GM12878 (cell line): Measurements from ENCODE around the gene IQCH. TPM values are rescaled to one million over a fixed set of nuclear protein-coding genes. Genes with fewer than 3 reads are reported as not detected.
A peak's percentile ranks its signal among the peaks of the same experiment; 100 is the strongest.

Experiments
- ATAC-seq: fragments of 200-7000 bp; cut with Tn5 transposase; 3 replicates; pipeline ENCODE4 v1.9.1; 2020; ENCODE audit warnings: mild to moderate bottlenecking, moderate library complexity
- BruUV-seq: library from RNA; stranded (reverse); fragments of 400-500 nt; replicated peaks from 2 replicates; lab custom pipeline; 2021; lab: Mats Ljungman, UMichigan
- CTCF ChIA-PET: fragments of 300-600 bp; sonication (Branson Sonifier 250); formaldehyde crosslinking; extraction: SDS; loops from one replicate; lab custom pipeline; 2021; ENCODE audit warnings: inconsistent platforms; lab: Yijun Ruan, JAX
- POLR2A ChIA-PET: fragments of 350-600 bp; formaldehyde crosslinking; extraction: SDS; loops from one replicate; lab custom pipeline; 2021; ENCODE audit warnings: inconsistent platforms; lab: Charles Lee
- RAD21 ChIA-PET: fragments of 300-600 bp; sonication (Branson Sonifier 250); formaldehyde crosslinking; loops from one replicate; lab custom pipeline; 2023; ENCODE audit warnings: antibody characterized with exemption; ENCODE audit not compliant: unreplicated experiment; lab: Charles Lee
- SMC1A ChIA-PET: fragments of 300-600 bp; sonication (Branson Sonifier 250); formaldehyde crosslinking; loops from one replicate; lab custom pipeline; 2023; ENCODE audit not compliant: unreplicated experiment, uncharacterized antibody; lab: Charles Lee
- DNase-seq: peaks from one replicate; pipeline ENCODE4 v3.0.0-alpha.2; 2011; ENCODE audit warnings: low read depth, low spot score
- FAIRE-seq: peaks from 3 replicates; lab custom pipeline; 2011; peaks lifted over from hg19 to GRCh38; lab: Jason Lieb, UNC
- H2AFZ ChIP-seq: 2 replicates; pipeline ENCODE4 v1.6.0; 2011; ENCODE audit warnings: low read depth, low read length, control low read depth; ENCODE audit not compliant: control insufficient read depth
- H3K27ac ChIP-seq: 2 replicates; pipeline ENCODE4 v1.5.1; 2011; ENCODE audit warnings: control low read depth; ENCODE audit not compliant: control insufficient read depth, insufficient read depth
- H3K27me3 ChIP-seq, 2 experiments: replicated peaks in 1 of 2; 2 replicates each; pipeline versions ENCODE4 v1.6.0 to v1.6.1; 2011; ENCODE audit warnings: low read length in 1 of 2; ENCODE audit not compliant: control insufficient read depth in 2 of 2, insufficient read depth in 2 of 2
- H3K36me3 ChIP-seq, 2 experiments: 2 replicates each; pipeline ENCODE4 v1.5.1; 2011; ENCODE audit warnings: low read length in 1 of 2; ENCODE audit not compliant: control insufficient read depth in 2 of 2, insufficient read depth in 2 of 2
- H3K4me1 ChIP-seq: 2 replicates; pipeline ENCODE4 v1.6.1; 2011; ENCODE audit warnings: mild to moderate bottlenecking, low read length, moderate library complexity, mixed read lengths; ENCODE audit not compliant: control insufficient read depth, insufficient read depth
- H3K4me2 ChIP-seq: 2 replicates; pipeline ENCODE4 v1.6.0; 2011; ENCODE audit warnings: control low read depth; ENCODE audit not compliant: control insufficient read depth, insufficient read depth
- H3K4me3 ChIP-seq: fragments of 200-600 bp; sonication (generic); 2 replicates; pipeline ENCODE4 v1.5.1; 2016
- H3K79me2 ChIP-seq: 2 replicates; pipeline ENCODE4 v1.6.0; 2011; ENCODE audit warnings: low read length; ENCODE audit not compliant: control insufficient read depth, insufficient read depth
- H3K9ac ChIP-seq: 2 replicates; pipeline ENCODE4 v1.8.0; 2011; ENCODE audit warnings: low read length, control low read depth, mixed read lengths; ENCODE audit not compliant: control insufficient read depth, insufficient read depth
- H3K9me3 ChIP-seq: replicated peaks from 3 replicates; pipeline ENCODE4 v1.5.1; 2011; ENCODE audit warnings: mild to moderate bottlenecking, low read length; ENCODE audit not compliant: control insufficient read depth, insufficient read depth
- H4K20me1 ChIP-seq: 2 replicates; pipeline ENCODE4 v1.6.0; 2011; ENCODE audit not compliant: control insufficient read depth, insufficient read depth
- CEBPB ChIP-seq, 2 experiments: fragments of 150-350 bp in 1 of 2; IDR thresholded peaks; 2 replicates each; pipeline ENCODE4 v1.6.1; 2012 to 2014; ENCODE audit warnings: low read depth in 2 of 2, low read length in 2 of 2, borderline replicate concordance in 1 of 2, inconsistent platforms in 1 of 2
- JUNB ChIP-seq: IDR thresholded peaks from 2 replicates; pipeline ENCODE4 v1.6.1; 2016; ENCODE audit warnings: antibody characterized with exemption, mild to moderate bottlenecking
- MYB ChIP-seq: fragments of 150-350 bp; IDR thresholded peaks from 2 replicates; pipeline ENCODE4 v1.6.1; 2014; ENCODE audit warnings: mild to moderate bottlenecking, low read depth, low read length, borderline replicate concordance
- MYC ChIP-seq: IDR thresholded peaks from 2 replicates; pipeline ENCODE4 v1.6.1; 2011; ENCODE audit warnings: mild to moderate bottlenecking, low read length, moderate library complexity, inconsistent platforms; ENCODE audit not compliant: insufficient read depth, insufficient replicate concordance, insufficient read length, severe bottlenecking
- NFYA ChIP-seq: IDR thresholded peaks from 2 replicates; pipeline ENCODE4 v1.6.1; 2011; ENCODE audit warnings: low read depth, mild to moderate bottlenecking, low read length, improper control_type of control experiment, borderline replicate concordance
- PML ChIP-seq: IDR thresholded peaks from 2 replicates; pipeline ENCODE4 v1.6.1; 2012; ENCODE audit warnings: low read length, inconsistent platforms
- POLR2A ChIP-seq: IDR thresholded peaks from 2 replicates; pipeline ENCODE4 v1.6.1; 2011; ENCODE audit warnings: low read depth, mild to moderate bottlenecking, low read length
- POLR2AphosphoS2 ChIP-seq: IDR thresholded peaks from 2 replicates; pipeline ENCODE4 v1.6.1; 2011; ENCODE audit warnings: low read depth, mild to moderate bottlenecking, low read length, improper control_type of control experiment, moderate library complexity
- SMAD1 ChIP-seq: fragments of 450-650 bp; IDR thresholded peaks from 2 replicates; pipeline ENCODE4 v1.6.1; 2018; ENCODE audit warnings: mild to moderate bottlenecking, low read depth; ENCODE audit not compliant: partially characterized antibody
- TBL1XR1 ChIP-seq: IDR thresholded peaks from 2 replicates; pipeline ENCODE4 v1.6.1; 2012; ENCODE audit warnings: low read depth, low read length, improper control_type of control experiment
- ZBTB4 ChIP-seq: fragments of 450-650 bp; formaldehyde crosslinking; IDR thresholded peaks from 2 replicates; pipeline ENCODE4 v1.4.0; 2022; ENCODE audit warnings: mild to moderate bottlenecking, moderate library complexity
- WGBS: methylation state at CpG from one replicate; pipeline ENCODE4 v1.1.6; 2016; ENCODE audit warnings: low lambda C conversion rate; ENCODE audit not compliant: insufficient replicate concordance, insufficient coverage; ENCODE audit errors: missing lambda C conversion rate; 5-methylcytosine and 5-hydroxymethylcytosine counted together
- in situ Hi-C: fragments of 300-500 bp; cut with MboI; formaldehyde crosslinking; loops from 9 replicates; pipeline ENCODE4 v1.14.3; 2018; ENCODE audit warnings: mixed read lengths
- intact Hi-C: fragments of 100-400 bp; cut with micrococcal nuclease; formaldehyde crosslinking; loops from one replicate; pipeline ENCODE4 v1.14.2; 2022; ENCODE audit not compliant: unreplicated experiment
- polyA plus RNA-seq, 11 experiments: library from polyadenylated mRNA; depleted of rRNA in 4 of 11; unstranded in 6 of 11; stranded (reverse) in 5 of 11; fragments of >200 nt; fragmentation: Nextera tagmentation in 4 of 11; fragmentation: Illumina TruSeq in 1 of 11; extraction: Ambion mirVana in 4 of 11; extraction: Trizol in 1 of 11; gene quantifications; 1 replicate in 1 of 11; 2 replicates in 10 of 11; pipeline versions ENCODE4 v1.2.1 to v1.2.3, GENCODE V29; 2011 to 2016; ENCODE audit warnings: inconsistent platforms in 2 of 11, missing spikeins in 2 of 11, low read depth in 1 of 11
- total RNA-seq, 4 experiments: library from RNA; depleted of rRNA in 3 of 4; stranded (reverse); fragments of >200 nt in 3 of 4; fragmentation: Illumina TruSeq in 1 of 4; extraction: Trizol in 1 of 4; gene quantifications; 2 replicates each; pipeline versions ENCODE4 v1.2.1 to v1.2.3, GENCODE V29; 2013 to 2021
- TF ChIP-seq, protein P1 (sequence below): fragments of 450-650 bp; IDR thresholded peaks from 2 replicates; pipeline ENCODE4 v1.6.1; 2017; ENCODE audit warnings: mild to moderate bottlenecking, moderate library complexity
- TF ChIP-seq, protein P2 (sequence below): IDR thresholded peaks from 2 replicates; pipeline ENCODE4 v1.6.1; 2012; ENCODE audit warnings: low read length, inconsistent platforms
- TF ChIP-seq, protein P3 (sequence below): IDR thresholded peaks from 2 replicates; pipeline ENCODE4 v1.6.1; 2011; ENCODE audit warnings: low read depth, mild to moderate bottlenecking, low read length, moderate library complexity, borderline replicate concordance; ENCODE audit errors: extremely low read depth

Gene IQCH
- total and polyA plus RNA-seq, 10 of the 15 experiments (the other 5 are each of a cell fraction or from before 2014, with no cell fraction given): 0.29 to 1.3 (median 0.99) TPM

DNA sequence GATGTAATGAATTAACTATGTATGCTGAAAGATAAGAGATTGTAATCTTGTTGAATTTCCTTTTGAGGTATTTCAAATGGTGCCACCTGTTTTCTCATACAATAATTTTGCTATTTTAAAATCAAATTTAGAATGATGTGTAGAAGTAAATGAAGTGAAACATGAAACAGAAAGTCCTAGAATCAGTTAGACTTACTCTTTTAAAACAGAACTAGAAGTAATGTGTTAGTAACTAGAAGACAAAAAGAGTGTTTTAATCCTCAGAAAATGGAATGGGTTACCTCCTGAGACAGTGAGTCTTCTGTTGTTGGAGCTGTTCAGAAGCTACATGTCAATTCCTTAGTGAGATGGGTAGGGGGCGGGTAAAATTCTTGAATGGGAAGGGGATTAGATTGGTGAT lies 279.8 kb downstream of the IQCH start:
- no peaks in the 10 kb centered on the region for H3K27me3 ChIP-seq
- no peak overlapping the region; the same call in 1 of the 2 replicates for H2AFZ ChIP-seq
- FAIRE-seq (no peak), ATAC-seq (peak; percentile 66), DNase-seq (no peak)
- CTCF ChIA-PET: no interaction called here
- POLR2A ChIA-PET: no interaction called here
- H3K4me3 ChIP-seq: peak overlapping the region; percentile 14; the same call in 1 of the 2 replicates
- RAD21 ChIA-PET: interaction anchor here (2.5 kb wide), 1 partner anchor 13 kb away, joined by 13 read pairs; the partner anchor contains the start of gene C15orf61
- intact Hi-C loops: no loop called here
- H3K79me2 ChIP-seq: no peaks in the 10 kb centered on the region
- H3K4me1 ChIP-seq: peaks cover 22% of the 10 kb centered on the region
- whole genome bisulfite sequencing: 0% methylated on average over 1 of the region's 1 CpG
- peak overlapping the region; percentile 40; the same call in 1 of the 2 replicates for H3K9ac ChIP-seq
- no peaks in the 10 kb centered on the region; the same call in 2 of the 3 replicates for H3K9me3 ChIP-seq
- SMC1A ChIA-PET: interaction anchor here (1.1 to 1.9 kb wide), 3 partner anchors 10 to 23 kb away, joined by 3 to 6 read pairs (median 5); no protein-coding TSS in a partner anchor
- H3K36me3 ChIP-seq: no peaks in the 10 kb centered on the region
- H3K4me2 ChIP-seq: peak overlapping the region; percentile 9; the same call in 1 of the 2 replicates
- H4K20me1 ChIP-seq: no peaks in the 10 kb centered on the region
- in situ Hi-C loops: loop anchor here (25.0 kb wide), 1 partner anchor 1278 kb away; the partner anchor contains the start of gene ANP32A
- peak overlapping the region; percentile 76 for H3K27ac ChIP-seq
- BruUV-seq: no TSS peak
- TF ChIP-seq MYC (no peak), POLR2AphosphoS2 (no peak), PML (no peak), NFYA (no peak), TBL1XR1 (no peak), ZBTB4 (CRISPR knock-in tag) (no peak), MYB (no peak), JUNB (no peak), POLR2A (no peak), SMAD1 (no peak), CEBPB (IDR thresholded peaks at IDR 0.05; ENCODE audit: borderline replicate concordance in 1 of 2, low read depth in 2 of 2, low read length in 2 of 2) (no peak)
- TF ChIP-seq, protein P1, sequence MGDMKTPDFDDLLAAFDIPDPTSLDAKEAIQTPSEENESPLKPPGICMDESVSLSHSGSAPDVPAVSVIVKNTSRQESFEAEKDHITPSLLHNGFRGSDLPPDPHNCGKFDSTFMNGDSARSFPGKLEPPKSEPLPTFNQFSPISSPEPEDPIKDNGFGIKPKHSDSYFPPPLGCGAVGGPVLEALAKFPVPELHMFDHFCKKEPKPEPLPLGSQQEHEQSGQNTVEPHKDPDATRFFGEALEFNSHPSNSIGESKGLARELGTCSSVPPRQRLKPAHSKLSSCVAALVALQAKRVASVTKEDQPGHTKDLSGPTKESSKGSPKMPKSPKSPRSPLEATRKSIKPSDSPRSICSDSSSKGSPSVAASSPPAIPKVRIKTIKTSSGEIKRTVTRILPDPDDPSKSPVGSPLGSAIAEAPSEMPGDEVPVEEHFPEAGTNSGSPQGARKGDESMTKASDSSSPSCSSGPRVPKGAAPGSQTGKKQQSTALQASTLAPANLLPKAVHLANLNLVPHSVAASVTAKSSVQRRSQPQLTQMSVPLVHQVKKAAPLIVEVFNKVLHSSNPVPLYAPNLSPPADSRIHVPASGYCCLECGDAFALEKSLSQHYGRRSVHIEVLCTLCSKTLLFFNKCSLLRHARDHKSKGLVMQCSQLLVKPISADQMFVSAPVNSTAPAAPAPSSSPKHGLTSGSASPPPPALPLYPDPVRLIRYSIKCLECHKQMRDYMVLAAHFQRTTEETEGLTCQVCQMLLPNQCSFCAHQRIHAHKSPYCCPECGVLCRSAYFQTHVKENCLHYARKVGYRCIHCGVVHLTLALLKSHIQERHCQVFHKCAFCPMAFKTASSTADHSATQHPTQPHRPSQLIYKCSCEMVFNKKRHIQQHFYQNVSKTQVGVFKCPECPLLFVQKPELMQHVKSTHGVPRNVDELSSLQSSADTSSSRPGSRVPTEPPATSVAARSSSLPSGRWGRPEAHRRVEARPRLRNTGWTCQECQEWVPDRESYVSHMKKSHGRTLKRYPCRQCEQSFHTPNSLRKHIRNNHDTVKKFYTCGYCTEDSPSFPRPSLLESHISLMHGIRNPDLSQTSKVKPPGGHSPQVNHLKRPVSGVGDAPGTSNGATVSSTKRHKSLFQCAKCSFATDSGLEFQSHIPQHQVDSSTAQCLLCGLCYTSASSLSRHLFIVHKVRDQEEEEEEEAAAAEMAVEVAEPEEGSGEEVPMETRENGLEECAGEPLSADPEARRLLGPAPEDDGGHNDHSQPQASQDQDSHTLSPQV: no peak
- TF ChIP-seq, protein P2, sequence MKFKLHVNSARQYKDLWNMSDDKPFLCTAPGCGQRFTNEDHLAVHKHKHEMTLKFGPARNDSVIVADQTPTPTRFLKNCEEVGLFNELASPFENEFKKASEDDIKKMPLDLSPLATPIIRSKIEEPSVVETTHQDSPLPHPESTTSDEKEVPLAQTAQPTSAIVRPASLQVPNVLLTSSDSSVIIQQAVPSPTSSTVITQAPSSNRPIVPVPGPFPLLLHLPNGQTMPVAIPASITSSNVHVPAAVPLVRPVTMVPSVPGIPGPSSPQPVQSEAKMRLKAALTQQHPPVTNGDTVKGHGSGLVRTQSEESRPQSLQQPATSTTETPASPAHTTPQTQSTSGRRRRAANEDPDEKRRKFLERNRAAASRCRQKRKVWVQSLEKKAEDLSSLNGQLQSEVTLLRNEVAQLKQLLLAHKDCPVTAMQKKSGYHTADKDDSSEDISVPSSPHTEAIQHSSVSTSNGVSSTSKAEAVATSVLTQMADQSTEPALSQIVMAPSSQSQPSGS: no peak
- TF ChIP-seq, protein P3, sequence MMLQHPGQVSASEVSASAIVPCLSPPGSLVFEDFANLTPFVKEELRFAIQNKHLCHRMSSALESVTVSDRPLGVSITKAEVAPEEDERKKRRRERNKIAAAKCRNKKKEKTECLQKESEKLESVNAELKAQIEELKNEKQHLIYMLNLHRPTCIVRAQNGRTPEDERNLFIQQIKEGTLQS: no peak
